ENCODE measurements around the gene GPX1. TPM values are rescaled to one million over a fixed set of nuclear protein-coding genes. Genes with fewer than 3 reads are reported as not detected.
"Not testable (repeated sequence)": the region's sequence is repeated elsewhere in the genome, so short reads cannot be mapped to it uniquely, and the experiment has no call there.

The GPX1 gene
- total RNA-seq, 4 donors from 2014 or later, result 217 to 359 (median 310) TPM

DNA sequence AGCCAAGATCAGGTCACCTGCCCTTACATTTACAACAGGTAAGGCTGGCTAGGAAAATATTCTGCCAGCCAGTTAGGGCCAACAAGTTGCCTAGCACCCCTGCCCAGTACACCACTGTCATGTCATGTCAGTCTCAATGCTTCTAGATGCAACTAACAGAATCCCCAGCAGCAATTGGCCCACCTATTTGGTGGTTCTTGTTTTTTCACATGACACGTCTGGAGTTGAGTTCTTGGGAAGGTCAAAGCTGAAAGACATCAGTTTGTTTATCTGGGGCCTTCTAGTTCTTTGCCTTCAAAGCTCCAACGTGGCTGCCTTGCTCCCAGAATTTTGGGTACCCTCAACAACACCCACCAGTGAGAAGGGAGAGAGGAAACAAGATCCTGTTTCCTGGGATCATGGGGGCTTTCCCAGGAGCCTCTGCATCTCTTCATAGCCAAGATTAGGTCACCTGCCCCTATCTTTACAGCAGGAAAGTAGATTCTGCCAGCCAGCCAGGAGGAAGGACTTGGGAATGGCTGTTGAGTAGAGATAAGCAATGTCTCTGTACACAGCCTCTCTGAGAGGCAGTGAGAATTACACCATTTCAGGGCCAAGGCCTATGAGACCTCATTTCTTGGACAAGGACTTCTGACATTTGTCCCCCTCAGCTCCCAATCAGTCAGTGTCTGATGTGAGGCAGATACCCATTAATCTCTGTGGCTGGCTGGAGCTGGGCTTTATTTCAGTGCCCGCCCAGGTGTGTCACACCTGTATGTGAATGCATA is 8.6 kb downstream of the GPX1 start:
- 59 to 64% methylated on average over 3 of the region's 3 CpGs for WGBS, 2 donors
- TF ChIP-seq POLR2A (IDR thresholded peaks at IDR 0.05) (no peak), CTCF (IDR thresholded peaks at IDR 0.05) (no peak), EP300 (IDR thresholded peaks at IDR 0.05) (no peak)
- DNase-seq (ENCODE audit: low spot score in 2 of 2), result no peak

DNA sequence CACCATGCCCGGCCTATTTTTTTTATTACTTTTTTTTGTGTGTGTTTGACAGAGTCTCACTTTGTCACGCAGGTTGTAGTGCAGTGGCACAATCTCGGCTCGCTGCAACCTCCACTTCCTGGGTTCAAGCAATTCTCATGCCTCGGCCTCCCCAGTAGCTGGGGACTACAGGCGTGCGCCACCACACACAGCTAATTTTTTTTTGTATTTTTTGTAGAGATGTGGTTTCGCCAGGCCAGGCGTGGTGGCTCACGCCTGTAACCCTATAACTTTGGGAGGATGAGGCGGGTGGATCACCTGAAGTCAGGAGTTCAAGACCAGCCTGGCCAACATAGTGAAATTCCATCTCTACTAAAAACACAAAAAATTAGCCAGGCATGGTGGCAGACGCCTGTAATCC is 9.8 kb downstream of the GPX1 start:
- not testable (repeated sequence) for H3K4me3 ChIP-seq; H3K36me3 ChIP-seq; DNase-seq (ENCODE audit: low spot score in 2 of 2); H3K27ac ChIP-seq; H3K9me3 ChIP-seq; H3K27me3 ChIP-seq
- WGBS, 2 donors, result 89 to 93% methylated on average over 12 of the region's 12 CpGs
- H3K4me1 ChIP-seq, result peaks cover 0 to 23% (median 8%) of the 10 kb centered on the region in 4 donors

More for the DNA sequence above, 8.6 kb downstream of the GPX1 start:
- no peaks in the 10 kb centered on the region for H3K27me3 ChIP-seq
- no peaks in the 10 kb centered on the region for H3K36me3 ChIP-seq
- no peaks in the 10 kb centered on the region for H3K9me3 ChIP-seq
- peaks cover 0 to 18% (median 8%) of the 10 kb centered on the region in 4 donors for H3K4me1 ChIP-seq
- H3K4me3 ChIP-seq, result no peak overlapping the region
- H3K27ac ChIP-seq, result peak overlapping the region in 1 of 4 donors; percentile 87

- Histone ChIP-seq H3K27me3 (no peaks in the 10 kb centered on the region), H3K4me1 (peaks cover 0 to 15% (median 5%) of the 10 kb centered on the region in 4 donors), H3K4me3 (no peak overlapping the region), H3K9me3 (no peaks in the 10 kb centered on the region), H3K27ac (peak overlapping the region in 2 of 4 donors; percentile 67 to 75), H3K36me3 (no peaks in the 10 kb centered on the region)
- WGBS, 2 donors, result 77 to 82% methylated on average over 6 of the region's 6 CpGs
- DNase-seq (ENCODE audit: low spot score in 2 of 2), result no peak
- TF ChIP-seq EP300 (IDR thresholded peaks at IDR 0.05) (no peak), POLR2A (IDR thresholded peaks at IDR 0.05) (no peak), CTCF (IDR thresholded peaks at IDR 0.05) (no peak)
Measured at GRCh38 chr3:49346797-49347251, 11.3 kb downstream of the GPX1 start.

GRCh38 chr3:49343163-49343562 is 15.0 kb downstream of the GPX1 start:
- no peak overlapping the region for H3K4me3 ChIP-seq
- 85 to 88% methylated on average over 3 of the region's 3 CpGs for WGBS, 2 donors
- H3K27ac ChIP-seq, result peak overlapping the region in 3 of 4 donors; percentile 47 to 96 (median 93)

DNA sequence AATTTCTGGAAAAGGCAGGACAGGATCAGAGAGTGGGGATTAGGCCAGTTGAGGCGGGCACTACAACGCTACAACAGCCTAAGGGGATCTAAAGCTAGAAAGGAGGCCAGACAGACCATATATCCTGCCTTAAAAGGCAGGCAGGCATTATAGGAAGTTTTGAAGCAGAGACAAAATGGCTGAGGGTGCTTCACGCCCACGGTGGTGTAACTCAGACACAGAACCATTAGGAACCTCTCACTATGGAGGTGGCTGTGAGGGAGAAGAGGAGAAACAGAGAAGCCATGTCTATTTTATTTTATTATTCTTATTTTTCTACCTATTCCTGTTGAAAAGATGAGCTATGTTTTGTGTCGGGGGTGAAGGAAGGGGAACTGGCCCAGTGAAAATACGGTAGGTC is 16.2 kb downstream of the GPX1 start:
- 85 to 90% methylated on average over 6 of the region's 6 CpGs for WGBS, 2 donors

More at GRCh38 chr3:49343163-49343562, 15.0 kb downstream of the GPX1 start:
- no peaks in the 10 kb centered on the region for H3K27me3 ChIP-seq
- peaks cover 0 to 28% (median 15%) of the 10 kb centered on the region in 4 donors for H3K4me1 ChIP-seq
- peak in 1 of 2 donors; percentile 7 for TF ChIP-seq EP300 (IDR thresholded peaks at IDR 0.05)
- TF ChIP-seq CTCF (IDR thresholded peaks at IDR 0.05), result no peak
- no peaks in the 10 kb centered on the region for H3K36me3 ChIP-seq
- no peaks in the 10 kb centered on the region for H3K9me3 ChIP-seq
- DNase-seq (ENCODE audit: low spot score in 2 of 2), result no peak

More for the DNA sequence above, 16.2 kb downstream of the GPX1 start:
- peaks cover 0 to 4% (median 0%) of the 10 kb centered on the region in 3 donors for H3K36me3 ChIP-seq
- TF ChIP-seq CTCF (IDR thresholded peaks at IDR 0.05) (no peak), POLR2A (IDR thresholded peaks at IDR 0.05) (no peak), EP300 (IDR thresholded peaks at IDR 0.05) (no peak)
- H3K4me1 ChIP-seq, result peaks cover 0 to 39% (median 16%) of the 10 kb centered on the region in 4 donors
- DNase-seq (ENCODE audit: low spot score in 2 of 2), result no peak
- H3K9me3 ChIP-seq, result no peaks in the 10 kb centered on the region
- no peaks in the 10 kb centered on the region for H3K27me3 ChIP-seq
- no peak overlapping the region for H3K4me3 ChIP-seq
- H3K27ac ChIP-seq, result peak overlapping the region in 3 of 4 donors; percentile 91 to 96 (median 93)

All from tibial nerve (tissue), 4 donors.